K562 (cell line): ENCODE data around the gene HIVEP1. TPM values are rescaled to one million over a fixed set of nuclear protein-coding genes. Genes with fewer than 3 reads are reported as not detected.

Experiments
- GMEB1 ChIP-seq: fragments of 250-450 bp; sonication (Bioruptor Pico); IDR thresholded peaks from 2 replicates; pipeline ENCODE4 v1.4.0; 2020; ENCODE audit warnings: mild to moderate bottlenecking
- SIX5 ChIP-seq, 2 experiments: IDR thresholded peaks; 2 replicates each; pipeline ENCODE4 v1.6.1; 2011; ENCODE audit warnings: low read length in 2 of 2, borderline replicate concordance in 1 of 2, low read depth in 1 of 2, mild to moderate bottlenecking in 1 of 2, moderate library complexity in 1 of 2; ENCODE audit not compliant: insufficient read depth in 1 of 2
- polyA plus RNA-seq, 8 experiments: library from polyadenylated mRNA; depleted of rRNA in 4 of 8; stranded (reverse) in 5 of 8; unstranded in 3 of 8; fragments of >200 nt; fragmentation: Nextera tagmentation in 2 of 8; fragmentation: Illumina TruSeq in 1 of 8; extraction: Ambion mirVana in 2 of 8; extraction: Trizol in 1 of 8; gene quantifications; 2 replicates each; pipeline versions ENCODE4 v1.2.1 to v1.2.3, GENCODE V29; 2011 to 2014; ENCODE audit warnings: inconsistent platforms in 1 of 8, missing spikeins in 1 of 8
- total RNA-seq, 7 experiments: library from RNA; depleted of rRNA in 6 of 7; stranded (reverse); fragments of >200 nt in 6 of 7; fragmentation: Illumina TruSeq in 2 of 7; extraction: Trizol in 2 of 7; gene quantifications; 2 replicates each; pipeline versions ENCODE4 v1.2.1 to v1.2.3, GENCODE V29; 2011 to 2021; ENCODE audit warnings: low replicate concordance in 1 of 7
- TF ChIP-seq, protein P1 (sequence below): fragments of 200-600 bp; sonication (generic); IDR thresholded peaks from one replicate; pipeline ENCODE4 v1.6.1; 2012; ENCODE audit warnings: mild to moderate bottlenecking, low read depth, low read length, inconsistent platforms

HIVEP1 gene
- total and polyA plus RNA-seq, 9 of the 15 experiments (the other 6 are each of a cell fraction or from before 2014, with no cell fraction given), result 6.0 to 33.3 (median 21.7) TPM

- TF ChIP-seq, protein P1, sequence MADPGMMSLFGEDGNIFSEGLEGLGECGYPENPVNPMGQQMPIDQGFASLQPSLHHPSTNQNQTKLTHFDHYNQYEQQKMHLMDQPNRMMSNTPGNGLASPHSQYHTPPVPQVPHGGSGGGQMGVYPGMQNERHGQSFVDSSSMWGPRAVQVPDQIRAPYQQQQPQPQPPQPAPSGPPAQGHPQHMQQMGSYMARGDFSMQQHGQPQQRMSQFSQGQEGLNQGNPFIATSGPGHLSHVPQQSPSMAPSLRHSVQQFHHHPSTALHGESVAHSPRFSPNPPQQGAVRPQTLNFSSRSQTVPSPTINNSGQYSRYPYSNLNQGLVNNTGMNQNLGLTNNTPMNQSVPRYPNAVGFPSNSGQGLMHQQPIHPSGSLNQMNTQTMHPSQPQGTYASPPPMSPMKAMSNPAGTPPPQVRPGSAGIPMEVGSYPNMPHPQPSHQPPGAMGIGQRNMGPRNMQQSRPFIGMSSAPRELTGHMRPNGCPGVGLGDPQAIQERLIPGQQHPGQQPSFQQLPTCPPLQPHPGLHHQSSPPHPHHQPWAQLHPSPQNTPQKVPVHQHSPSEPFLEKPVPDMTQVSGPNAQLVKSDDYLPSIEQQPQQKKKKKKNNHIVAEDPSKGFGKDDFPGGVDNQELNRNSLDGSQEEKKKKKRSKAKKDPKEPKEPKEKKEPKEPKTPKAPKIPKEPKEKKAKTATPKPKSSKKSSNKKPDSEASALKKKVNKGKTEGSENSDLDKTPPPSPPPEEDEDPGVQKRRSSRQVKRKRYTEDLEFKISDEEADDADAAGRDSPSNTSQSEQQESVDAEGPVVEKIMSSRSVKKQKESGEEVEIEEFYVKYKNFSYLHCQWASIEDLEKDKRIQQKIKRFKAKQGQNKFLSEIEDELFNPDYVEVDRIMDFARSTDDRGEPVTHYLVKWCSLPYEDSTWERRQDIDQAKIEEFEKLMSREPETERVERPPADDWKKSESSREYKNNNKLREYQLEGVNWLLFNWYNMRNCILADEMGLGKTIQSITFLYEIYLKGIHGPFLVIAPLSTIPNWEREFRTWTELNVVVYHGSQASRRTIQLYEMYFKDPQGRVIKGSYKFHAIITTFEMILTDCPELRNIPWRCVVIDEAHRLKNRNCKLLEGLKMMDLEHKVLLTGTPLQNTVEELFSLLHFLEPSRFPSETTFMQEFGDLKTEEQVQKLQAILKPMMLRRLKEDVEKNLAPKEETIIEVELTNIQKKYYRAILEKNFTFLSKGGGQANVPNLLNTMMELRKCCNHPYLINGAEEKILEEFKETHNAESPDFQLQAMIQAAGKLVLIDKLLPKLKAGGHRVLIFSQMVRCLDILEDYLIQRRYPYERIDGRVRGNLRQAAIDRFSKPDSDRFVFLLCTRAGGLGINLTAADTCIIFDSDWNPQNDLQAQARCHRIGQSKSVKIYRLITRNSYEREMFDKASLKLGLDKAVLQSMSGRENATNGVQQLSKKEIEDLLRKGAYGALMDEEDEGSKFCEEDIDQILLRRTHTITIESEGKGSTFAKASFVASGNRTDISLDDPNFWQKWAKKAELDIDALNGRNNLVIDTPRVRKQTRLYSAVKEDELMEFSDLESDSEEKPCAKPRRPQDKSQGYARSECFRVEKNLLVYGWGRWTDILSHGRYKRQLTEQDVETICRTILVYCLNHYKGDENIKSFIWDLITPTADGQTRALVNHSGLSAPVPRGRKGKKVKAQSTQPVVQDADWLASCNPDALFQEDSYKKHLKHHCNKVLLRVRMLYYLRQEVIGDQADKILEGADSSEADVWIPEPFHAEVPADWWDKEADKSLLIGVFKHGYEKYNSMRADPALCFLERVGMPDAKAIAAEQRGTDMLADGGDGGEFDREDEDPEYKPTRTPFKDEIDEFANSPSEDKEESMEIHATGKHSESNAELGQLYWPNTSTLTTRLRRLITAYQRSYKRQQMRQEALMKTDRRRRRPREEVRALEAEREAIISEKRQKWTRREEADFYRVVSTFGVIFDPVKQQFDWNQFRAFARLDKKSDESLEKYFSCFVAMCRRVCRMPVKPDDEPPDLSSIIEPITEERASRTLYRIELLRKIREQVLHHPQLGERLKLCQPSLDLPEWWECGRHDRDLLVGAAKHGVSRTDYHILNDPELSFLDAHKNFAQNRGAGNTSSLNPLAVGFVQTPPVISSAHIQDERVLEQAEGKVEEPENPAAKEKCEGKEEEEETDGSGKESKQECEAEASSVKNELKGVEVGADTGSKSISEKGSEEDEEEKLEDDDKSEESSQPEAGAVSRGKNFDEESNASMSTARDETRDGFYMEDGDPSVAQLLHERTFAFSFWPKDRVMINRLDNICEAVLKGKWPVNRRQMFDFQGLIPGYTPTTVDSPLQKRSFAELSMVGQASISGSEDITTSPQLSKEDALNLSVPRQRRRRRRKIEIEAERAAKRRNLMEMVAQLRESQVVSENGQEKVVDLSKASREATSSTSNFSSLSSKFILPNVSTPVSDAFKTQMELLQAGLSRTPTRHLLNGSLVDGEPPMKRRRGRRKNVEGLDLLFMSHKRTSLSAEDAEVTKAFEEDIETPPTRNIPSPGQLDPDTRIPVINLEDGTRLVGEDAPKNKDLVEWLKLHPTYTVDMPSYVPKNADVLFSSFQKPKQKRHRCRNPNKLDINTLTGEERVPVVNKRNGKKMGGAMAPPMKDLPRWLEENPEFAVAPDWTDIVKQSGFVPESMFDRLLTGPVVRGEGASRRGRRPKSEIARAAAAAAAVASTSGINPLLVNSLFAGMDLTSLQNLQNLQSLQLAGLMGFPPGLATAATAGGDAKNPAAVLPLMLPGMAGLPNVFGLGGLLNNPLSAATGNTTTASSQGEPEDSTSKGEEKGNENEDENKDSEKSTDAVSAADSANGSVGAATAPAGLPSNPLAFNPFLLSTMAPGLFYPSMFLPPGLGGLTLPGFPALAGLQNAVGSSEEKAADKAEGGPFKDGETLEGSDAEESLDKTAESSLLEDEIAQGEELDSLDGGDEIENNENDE, result no peak
- TF ChIP-seq SIX5 (IDR thresholded peaks at IDR 0.05; ENCODE audit: borderline replicate concordance in 1 of 2, insufficient read depth in 1 of 2, low read depth in 1 of 2, low read length in 2 of 2), result no peak
- TF ChIP-seq GMEB1 (CRISPR knock-in tag), result no peak
These were observed 169.4 kb downstream of the HIVEP1 start (continued) for GRCh38 chr6:12181481-12181880.
